HG03135 (cell line): Measurements from ENCODE around the gene THUMPD2.
"Not testable (repeated sequence)": the region's sequence is repeated elsewhere in the genome, so short reads cannot be mapped to it uniquely, and the experiment has no call there.

Experiments
- ATAC-seq: cut with Tn5 transposase; IDR thresholded peaks from one replicate; pipeline ENCODE4 v1.9.1; 2021; ENCODE audit warnings: mild to moderate bottlenecking, moderate library complexity; ENCODE audit not compliant: unreplicated experiment

Gene THUMPD2

GRCh38 chr2:39778775-39779340 lies at the start of gene THUMPD2:
TSS of gene THUMPD2 (minus strand) at chr2:39779258. CDS start at chr2:39779239, 19 bp downstream.
- peak; percentile 69 for ATAC-seq

GRCh38 chr2:39821871-39822270 lies 42.8 kb upstream of the THUMPD2 start:
- ATAC-seq, result no peak

- ATAC-seq, result no peak
These were observed 37.8 kb upstream of the THUMPD2 start for GRCh38 chr2:39816845-39817244.

GRCh38 chr2:39816428-39816827 lies 37.4 kb upstream of the THUMPD2 start:
- no peak for ATAC-seq

- no peak for ATAC-seq
These were observed 27.0 kb upstream of the THUMPD2 start for GRCh38 chr2:39805936-39806608.

GRCh38 chr2:39803839-39804238 lies 24.8 kb upstream of the THUMPD2 start:
- no peak for ATAC-seq

- ATAC-seq, result no peak
These were observed 21.7 kb upstream of the THUMPD2 start for GRCh38 chr2:39800752-39801151.

GRCh38 chr2:39796134-39796533 lies 17.1 kb upstream of the THUMPD2 start:
- no peak for ATAC-seq

- not testable (repeated sequence) for ATAC-seq
These were observed 11.3 kb upstream of the THUMPD2 start for GRCh38 chr2:39790216-39790818.

GRCh38 chr2:39787950-39788349 lies 8.9 kb upstream of the THUMPD2 start:
- no peak for ATAC-seq

- ATAC-seq, result no peak
These were observed 7.9 kb upstream of the THUMPD2 start for GRCh38 chr2:39786761-39787522.

GRCh38 chr2:39782591-39782990 lies 3.5 kb upstream of the THUMPD2 start:
- no peak for ATAC-seq

GRCh38 chr2:39781697-39782096 lies 2.6 kb upstream of the THUMPD2 start:
- ATAC-seq, result no peak

GRCh38 chr2:39780825-39781600 lies 2.0 kb upstream of the THUMPD2 start:
- no peak for ATAC-seq

GRCh38 chr2:39779927-39780326 lies 869 bp upstream of the THUMPD2 start:
- ATAC-seq, result no peak

- no peak for ATAC-seq
These were observed 338 bp upstream of the THUMPD2 start for GRCh38 chr2:39779341-39779851.

- no peak for ATAC-seq
These were observed 825 bp downstream of the THUMPD2 start for GRCh38 chr2:39778233-39778632.

- no peak for ATAC-seq
These were observed 6.3 kb downstream of the THUMPD2 start for GRCh38 chr2:39772812-39773152.

- no peak for ATAC-seq
These were observed 6.8 kb downstream of the THUMPD2 start for GRCh38 chr2:39772086-39772811.

- ATAC-seq, result no peak
These were observed 16.6 kb downstream of the THUMPD2 start for GRCh38 chr2:39762448-39762847.
